Measurements from ENCODE around the gene INPP4A. TPM values are rescaled to one million over a fixed set of nuclear protein-coding genes. Genes with fewer than 3 reads are reported as not detected.

INPP4A gene
- total and polyA plus RNA-seq, 9 of the 15 experiments (the other 6 are each of a cell fraction or from before 2014, with no cell fraction given): 1.8 to 15.7 (median 8.3) TPM

DNA sequence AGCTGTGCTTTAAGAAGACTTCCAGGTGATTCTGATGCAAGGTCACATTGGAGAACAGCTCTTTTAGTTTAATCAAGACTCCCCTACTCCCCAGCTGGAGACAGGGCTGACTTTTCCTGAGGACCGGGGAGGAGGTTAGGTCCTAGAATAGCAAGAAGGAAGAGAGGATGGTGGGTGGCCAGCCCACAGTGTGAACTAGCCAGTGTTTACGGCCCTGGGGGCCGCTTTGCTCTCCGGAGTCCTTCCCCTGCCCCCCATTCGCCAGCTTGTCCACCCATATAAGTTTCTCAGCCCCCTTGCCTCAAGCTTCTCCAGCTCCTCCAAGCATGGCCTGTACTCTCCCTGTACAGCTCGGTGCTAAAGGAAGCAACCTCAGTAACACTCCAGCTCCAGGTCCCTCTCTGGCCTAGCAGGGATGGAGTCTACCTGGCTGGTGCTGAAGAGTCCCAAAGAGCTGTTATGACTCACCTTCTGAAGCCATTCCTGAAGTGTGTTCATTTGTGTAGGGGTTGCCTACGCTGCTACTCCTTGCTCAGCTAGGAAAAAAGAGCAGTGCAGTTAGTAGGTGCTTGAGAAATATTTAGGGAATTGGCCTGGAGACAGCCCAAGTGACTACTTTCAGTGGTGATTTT is 7.9 kb downstream of the INPP4A start:
- no peak for DNase-seq (ENCODE audit: extremely low read depth in 1 of 4, low spot score in 3 of 4)
- Histone ChIP-seq H3K27ac (ENCODE audit: extremely low read depth, low read depth, low read length) (no peak overlapping the region), H3K4me2 (ENCODE audit: insufficient read depth, low read length) (no peak overlapping the region), H3K4me1 (replicated peaks in 1 of 2; ENCODE audit: control insufficient read depth in 2 of 2, insufficient read depth in 2 of 2, low read length in 2 of 2) (peaks cover 3 to 28% of the 10 kb centered on the region in 2 experiments; a peak in 3 of 5 replicates), H3K9me1 (ENCODE audit: control insufficient read depth, insufficient read depth, low read length) (peaks cover 3% of the 10 kb centered on the region), H2AFZ (ENCODE audit: low read depth, low read length) (no peak overlapping the region), H3K4me3 (no peak overlapping the region), H3K27me3 (ENCODE audit: control insufficient read depth in 2 of 2, insufficient read depth in 2 of 2, low read length in 2 of 2) (no peaks in the 10 kb centered on the region), H3K9ac (ENCODE audit: insufficient read depth in 1 of 2, low read depth in 2 of 2, low read length in 2 of 2) (no peak overlapping the region), H3K9me3 (replicated peaks; ENCODE audit: control insufficient read depth, insufficient read depth, low read depth, low read length) (no peaks in the 10 kb centered on the region), H3K36me3 (ENCODE audit: control insufficient read depth, insufficient read depth, low read length) (peaks cover 7% of the 10 kb centered on the region; the same call in 1 of the 3 replicates), H4K20me1 (replicated peaks; ENCODE audit: control insufficient read depth, insufficient read depth, low read length) (peaks cover 14% of the 10 kb centered on the region; the same call in 1 of the 2 replicates), H3K79me2 (ENCODE audit: control insufficient read depth, insufficient read depth, low read length) (peaks cover 53% of the 10 kb centered on the region)
- no peak for FAIRE-seq
- ChIA-PET CTCF (ENCODE audit: low intra/inter-chr PET ratio) (no interaction called here), POLR2A (interaction anchor here (1.4 to 2.5 kb wide), 2 partner anchors 11 to 12 kb away, joined by 5 to 10 read pairs; no protein-coding TSS in a partner anchor)
- intact Hi-C loops (cut with micrococcal nuclease) (no loop called here), in situ Hi-C loops (cut with MboI) (no loop called here)
- 86% methylated on average over 7 of the region's 7 CpGs for WGBS (ENCODE audit: insufficient coverage, low coverage, missing lambda C conversion rate)
- no peak for ATAC-seq
- BruUV-seq (replicated peaks): no TSS peak
- TF ChIP-seq SMC3 (conservative IDR thresholded peaks at IDR 0.05; ENCODE audit: insufficient read depth, low read depth, low read length) (no peak), BRCA1 (IDR thresholded peaks at IDR 0.05) (no peak), BRCA1 (CRISPR knock-in tag; IDR thresholded peaks at IDR 0.05) (no peak), VEZF1 (CRISPR knock-in tag; IDR thresholded peaks at IDR 0.05) (no peak), ATF2 (CRISPR knock-in tag; IDR thresholded peaks at IDR 0.05) (no peak), BACH1 (tag; IDR thresholded peaks at IDR 0.05) (no peak), HDAC2 (IDR thresholded peaks at IDR 0.05) (no peak), HDAC8 (tag; IDR thresholded peaks at IDR 0.05) (no peak), ZNF23 (CRISPR knock-in tag; IDR thresholded peaks at IDR 0.05) (no peak), TEAD1 (CRISPR knock-in tag; IDR thresholded peaks at IDR 0.05) (no peak), XRCC3 (IDR thresholded peaks at IDR 0.05) (no peak), PPARD (CRISPR knock-in tag; IDR thresholded peaks at IDR 0.05) (no peak), PREB (CRISPR knock-in tag; IDR thresholded peaks at IDR 0.05) (no peak), ZNF282 (CRISPR knock-in tag; IDR thresholded peaks at IDR 0.05) (no peak), HDAC3 (IDR thresholded peaks at IDR 0.05; ENCODE audit: borderline replicate concordance, partially characterized antibody) (no peak)
- TF ChIP-seq, protein P1, sequence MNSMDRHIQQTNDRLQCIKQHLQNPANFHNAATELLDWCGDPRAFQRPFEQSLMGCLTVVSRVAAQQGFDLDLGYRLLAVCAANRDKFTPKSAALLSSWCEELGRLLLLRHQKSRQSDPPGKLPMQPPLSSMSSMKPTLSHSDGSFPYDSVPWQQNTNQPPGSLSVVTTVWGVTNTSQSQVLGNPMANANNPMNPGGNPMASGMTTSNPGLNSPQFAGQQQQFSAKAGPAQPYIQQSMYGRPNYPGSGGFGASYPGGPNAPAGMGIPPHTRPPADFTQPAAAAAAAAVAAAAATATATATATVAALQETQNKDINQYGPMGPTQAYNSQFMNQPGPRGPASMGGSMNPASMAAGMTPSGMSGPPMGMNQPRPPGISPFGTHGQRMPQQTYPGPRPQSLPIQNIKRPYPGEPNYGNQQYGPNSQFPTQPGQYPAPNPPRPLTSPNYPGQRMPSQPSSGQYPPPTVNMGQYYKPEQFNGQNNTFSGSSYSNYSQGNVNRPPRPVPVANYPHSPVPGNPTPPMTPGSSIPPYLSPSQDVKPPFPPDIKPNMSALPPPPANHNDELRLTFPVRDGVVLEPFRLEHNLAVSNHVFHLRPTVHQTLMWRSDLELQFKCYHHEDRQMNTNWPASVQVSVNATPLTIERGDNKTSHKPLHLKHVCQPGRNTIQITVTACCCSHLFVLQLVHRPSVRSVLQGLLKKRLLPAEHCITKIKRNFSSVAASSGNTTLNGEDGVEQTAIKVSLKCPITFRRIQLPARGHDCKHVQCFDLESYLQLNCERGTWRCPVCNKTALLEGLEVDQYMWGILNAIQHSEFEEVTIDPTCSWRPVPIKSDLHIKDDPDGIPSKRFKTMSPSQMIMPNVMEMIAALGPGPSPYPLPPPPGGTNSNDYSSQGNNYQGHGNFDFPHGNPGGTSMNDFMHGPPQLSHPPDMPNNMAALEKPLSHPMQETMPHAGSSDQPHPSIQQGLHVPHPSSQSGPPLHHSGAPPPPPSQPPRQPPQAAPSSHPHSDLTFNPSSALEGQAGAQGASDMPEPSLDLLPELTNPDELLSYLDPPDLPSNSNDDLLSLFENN (IDR thresholded peaks at IDR 0.05; ENCODE audit: low read depth in 2 of 2, low read length in 2 of 2): no peak
